ENCODE measurements around the gene MAGED2. TPM values are rescaled to one million over a fixed set of nuclear protein-coding genes. Genes with fewer than 3 reads are reported as not detected.

The MAGED2 gene
- total and polyA plus RNA-seq, 9 of the 15 experiments (the other 6 are each of a cell fraction or from before 2014, with no cell fraction given) = 19.7 to 49.1 (median 23.1) TPM

- Histone ChIP-seq H2AFZ (ENCODE audit: low read depth, low read length) (no peak overlapping the region), H3K9ac (ENCODE audit: insufficient read depth in 1 of 2, low read depth in 2 of 2, low read length in 2 of 2) (no peak overlapping the region), H4K20me1 (replicated peaks; ENCODE audit: control insufficient read depth, insufficient read depth, low read length) (no peaks in the 10 kb centered on the region; the same call in 1 of the 2 replicates), H3K79me2 (ENCODE audit: control insufficient read depth, insufficient read depth, low read length) (no peaks in the 10 kb centered on the region), H3K4me2 (ENCODE audit: insufficient read depth, low read length) (no peak overlapping the region), H3K9me1 (ENCODE audit: control insufficient read depth, insufficient read depth, low read length) (no peaks in the 10 kb centered on the region), H3K4me3 (no peak overlapping the region), H3K4me1 (replicated peaks in 1 of 2; ENCODE audit: control insufficient read depth in 2 of 2, insufficient read depth in 2 of 2, low read length in 2 of 2) (no peaks in the 10 kb centered on the region), H3K36me3 (ENCODE audit: control insufficient read depth, insufficient read depth, low read length) (no peaks in the 10 kb centered on the region), H3K9me3 (replicated peaks; ENCODE audit: control insufficient read depth, insufficient read depth, low read depth, low read length) (no peaks in the 10 kb centered on the region), H3K27ac (ENCODE audit: extremely low read depth, low read depth, low read length) (no peak overlapping the region), H3K27me3 (ENCODE audit: control insufficient read depth in 2 of 2, insufficient read depth in 2 of 2, low read length in 2 of 2) (peaks cover 0 to 25% of the 10 kb centered on the region in 2 experiments; a peak in 2 of 5 replicates)
- no peak for DNase-seq (ENCODE audit: extremely low read depth in 1 of 4, low spot score in 3 of 4)
- no TSS peak for BruUV-seq (replicated peaks)
- ChIA-PET POLR2A (no interaction called here), CTCF (ENCODE audit: low intra/inter-chr PET ratio) (no interaction called here)
- no peak for FAIRE-seq
- ATAC-seq = no peak
- intact Hi-C loops (cut with micrococcal nuclease) (no loop called here), in situ Hi-C loops (cut with MboI) (no loop called here)
- WGBS (ENCODE audit: insufficient coverage, low coverage, missing lambda C conversion rate) = 11% methylated on average over 4 of the region's 8 CpGs
- TF ChIP-seq TAL1 (IDR thresholded peaks at IDR 0.05) (no peak), HDAC2 (IDR thresholded peaks at IDR 0.05) (no peak), ARNT (IDR thresholded peaks at IDR 0.05) (no peak), RBFOX2 (IDR thresholded peaks at IDR 0.05; ENCODE audit: low read depth, low read length) (no peak), RFX7 (CRISPR knock-in tag; IDR thresholded peaks at IDR 0.05) (no peak), SMAD1 (IDR thresholded peaks at IDR 0.05; ENCODE audit: low read depth, low read length, partially characterized antibody) (no peak), ZNF696 (CRISPR knock-in tag; conservative IDR thresholded peaks at IDR 0.05) (no peak), FOXK1 (CRISPR knock-in tag; IDR thresholded peaks at IDR 0.05; ENCODE audit: borderline replicate concordance) (no peak), UBTF (IDR thresholded peaks at IDR 0.05; ENCODE audit: borderline replicate concordance in 1 of 2, low read depth in 2 of 2, low read length in 2 of 2) (no peak), POLR2AphosphoS5 (IDR thresholded peaks at IDR 0.05; ENCODE audit: control insufficient read depth, insufficient read depth, low read depth, low read length) (no peak), DACH1 (IDR thresholded peaks at IDR 0.05; ENCODE audit: partially characterized antibody) (no peak)
- TF ChIP-seq, protein P1, sequence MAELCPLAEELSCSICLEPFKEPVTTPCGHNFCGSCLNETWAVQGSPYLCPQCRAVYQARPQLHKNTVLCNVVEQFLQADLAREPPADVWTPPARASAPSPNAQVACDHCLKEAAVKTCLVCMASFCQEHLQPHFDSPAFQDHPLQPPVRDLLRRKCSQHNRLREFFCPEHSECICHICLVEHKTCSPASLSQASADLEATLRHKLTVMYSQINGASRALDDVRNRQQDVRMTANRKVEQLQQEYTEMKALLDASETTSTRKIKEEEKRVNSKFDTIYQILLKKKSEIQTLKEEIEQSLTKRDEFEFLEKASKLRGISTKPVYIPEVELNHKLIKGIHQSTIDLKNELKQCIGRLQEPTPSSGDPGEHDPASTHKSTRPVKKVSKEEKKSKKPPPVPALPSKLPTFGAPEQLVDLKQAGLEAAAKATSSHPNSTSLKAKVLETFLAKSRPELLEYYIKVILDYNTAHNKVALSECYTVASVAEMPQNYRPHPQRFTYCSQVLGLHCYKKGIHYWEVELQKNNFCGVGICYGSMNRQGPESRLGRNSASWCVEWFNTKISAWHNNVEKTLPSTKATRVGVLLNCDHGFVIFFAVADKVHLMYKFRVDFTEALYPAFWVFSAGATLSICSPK (IDR thresholded peaks at IDR 0.05; ENCODE audit: borderline replicate concordance) = no peak
- TF ChIP-seq, protein P2, sequence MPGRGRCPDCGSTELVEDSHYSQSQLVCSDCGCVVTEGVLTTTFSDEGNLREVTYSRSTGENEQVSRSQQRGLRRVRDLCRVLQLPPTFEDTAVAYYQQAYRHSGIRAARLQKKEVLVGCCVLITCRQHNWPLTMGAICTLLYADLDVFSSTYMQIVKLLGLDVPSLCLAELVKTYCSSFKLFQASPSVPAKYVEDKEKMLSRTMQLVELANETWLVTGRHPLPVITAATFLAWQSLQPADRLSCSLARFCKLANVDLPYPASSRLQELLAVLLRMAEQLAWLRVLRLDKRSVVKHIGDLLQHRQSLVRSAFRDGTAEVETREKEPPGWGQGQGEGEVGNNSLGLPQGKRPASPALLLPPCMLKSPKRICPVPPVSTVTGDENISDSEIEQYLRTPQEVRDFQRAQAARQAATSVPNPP (IDR thresholded peaks at IDR 0.05; ENCODE audit: borderline replicate concordance, insufficient read depth, insufficient read length) = no peak
Measured at GRCh38 chrX:54824722-54825121, 17.2 kb downstream of the MAGED2 start.

Measured in K562 (cell line).